K562 (cell line): Measurements from ENCODE around the gene TEX30.

Source experiments
- DPF2 ChIP-seq: fragments of 450-650 bp; IDR thresholded peaks from 2 replicates; pipeline ENCODE4 v1.6.1; 2016
- EP300 ChIP-seq: IDR thresholded peaks from 2 replicates; pipeline ENCODE4 v1.6.1; 2012; ENCODE audit warnings: low read length, improper control_type of control experiment
- MAFG ChIP-seq: fragments of 450-650 bp; conservative IDR thresholded peaks from 2 replicates; pipeline ENCODE4 v1.6.1; 2016; ENCODE audit warnings: missing genetic modification characterization, missing compliant biosample characterization
- NBN ChIP-seq: fragments of 450-650 bp; IDR thresholded peaks from 2 replicates; pipeline ENCODE4 v1.6.1; 2016; ENCODE audit warnings: low read depth, mild to moderate bottlenecking
- RBM17 ChIP-seq: fragments of 200-400 bp; formaldehyde crosslinking; IDR thresholded peaks from 2 replicates; pipeline ENCODE4 v1.6.1; 2017; ENCODE audit warnings: low read depth, mild to moderate bottlenecking, low read length, borderline replicate concordance
- TAF1 ChIP-seq: IDR thresholded peaks from 2 replicates; pipeline ENCODE4 v1.6.1; 2011; ENCODE audit warnings: mild to moderate bottlenecking, low read length, moderate library complexity; ENCODE audit not compliant: insufficient read depth, control insufficient read depth, severe bottlenecking; ENCODE audit errors: extremely low read depth
- TEAD4 ChIP-seq, 2 experiments: sonication (generic) in 1 of 2; formaldehyde crosslinking in 1 of 2; IDR thresholded peaks; 2 replicates each; pipeline versions ENCODE4 v1.6.1 to v1.8.0; 2012 to 2022; ENCODE audit warnings: borderline replicate concordance in 1 of 2, inconsistent platforms in 1 of 2, low read length in 1 of 2, mild to moderate bottlenecking in 1 of 2, missing genetic modification reagents in 1 of 2
- WHSC1 ChIP-seq: IDR thresholded peaks from one replicate; pipeline ENCODE4 v1.6.1; 2012; ENCODE audit warnings: low read length, control low read depth, inconsistent platforms
- ZNF239 ChIP-seq: fragments of 250-450 bp; sonication (Bioruptor Pico); IDR thresholded peaks from 2 replicates; pipeline ENCODE4 v1.4.0; 2020; ENCODE audit warnings: mild to moderate bottlenecking
- TF ChIP-seq, protein P1 (sequence below), 3 experiments: IDR thresholded peaks in 2 of 3; conservative IDR thresholded peaks in 1 of 3; 2 replicates each; pipeline ENCODE4 v1.5.1; 2011 to 2012; ENCODE audit warnings: low read length in 3 of 3, mild to moderate bottlenecking in 3 of 3, control low read depth in 2 of 3, improper control_type of control experiment in 1 of 3, inconsistent platforms in 1 of 3, low read depth in 1 of 3, mixed read lengths in 1 of 3, moderate library complexity in 1 of 3; ENCODE audit not compliant: insufficient read depth in 2 of 3
- TF ChIP-seq, protein P2 (sequence below), 2 experiments: fragments of 450-650 bp in 1 of 2; sonication (generic) in 1 of 2; formaldehyde crosslinking in 1 of 2; IDR thresholded peaks in 1 of 2; conservative IDR thresholded peaks in 1 of 2; 2 replicates each; pipeline versions ENCODE4 v1.6.1 to v1.8.1; 2016 to 2023; ENCODE audit warnings: mild to moderate bottlenecking in 2 of 2, moderate library complexity in 2 of 2, inconsistent platforms in 1 of 2, missing genetic modification reagents in 1 of 2
- TF ChIP-seq, protein P3 (sequence below): fragments of 250-450 bp; sonication (Bioruptor Pico); IDR thresholded peaks from 2 replicates; pipeline ENCODE4 v1.8.0; 2021; ENCODE audit warnings: borderline replicate concordance, mild to moderate bottlenecking, moderate library complexity; ENCODE audit not compliant: poor library complexity, severe bottlenecking

DNA sequence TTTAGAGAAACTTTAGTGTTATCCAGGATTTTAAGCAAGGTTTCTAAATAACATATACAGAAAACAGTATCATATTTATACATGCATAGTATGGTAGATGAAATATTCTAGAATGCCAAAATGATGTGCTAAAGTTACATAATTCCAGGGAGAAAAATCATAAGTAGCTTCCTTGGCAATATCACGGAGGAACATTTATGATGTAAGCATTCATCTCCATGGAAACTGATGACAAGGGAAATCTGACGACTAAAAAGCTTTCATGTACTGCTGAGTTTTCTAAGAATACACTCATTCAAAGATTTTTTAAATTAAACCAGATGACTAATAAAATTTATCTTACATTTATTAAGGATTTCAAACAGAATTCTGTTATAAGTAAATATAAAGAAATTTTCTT lies 4.7 kb downstream of the TEX30 start:
- TF ChIP-seq, protein P1, sequence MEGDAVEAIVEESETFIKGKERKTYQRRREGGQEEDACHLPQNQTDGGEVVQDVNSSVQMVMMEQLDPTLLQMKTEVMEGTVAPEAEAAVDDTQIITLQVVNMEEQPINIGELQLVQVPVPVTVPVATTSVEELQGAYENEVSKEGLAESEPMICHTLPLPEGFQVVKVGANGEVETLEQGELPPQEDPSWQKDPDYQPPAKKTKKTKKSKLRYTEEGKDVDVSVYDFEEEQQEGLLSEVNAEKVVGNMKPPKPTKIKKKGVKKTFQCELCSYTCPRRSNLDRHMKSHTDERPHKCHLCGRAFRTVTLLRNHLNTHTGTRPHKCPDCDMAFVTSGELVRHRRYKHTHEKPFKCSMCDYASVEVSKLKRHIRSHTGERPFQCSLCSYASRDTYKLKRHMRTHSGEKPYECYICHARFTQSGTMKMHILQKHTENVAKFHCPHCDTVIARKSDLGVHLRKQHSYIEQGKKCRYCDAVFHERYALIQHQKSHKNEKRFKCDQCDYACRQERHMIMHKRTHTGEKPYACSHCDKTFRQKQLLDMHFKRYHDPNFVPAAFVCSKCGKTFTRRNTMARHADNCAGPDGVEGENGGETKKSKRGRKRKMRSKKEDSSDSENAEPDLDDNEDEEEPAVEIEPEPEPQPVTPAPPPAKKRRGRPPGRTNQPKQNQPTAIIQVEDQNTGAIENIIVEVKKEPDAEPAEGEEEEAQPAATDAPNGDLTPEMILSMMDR (IDR thresholded peaks at IDR 0.05 in 2 of 3, conservative IDR thresholded peaks at IDR 0.05 in 1 of 3; ENCODE audit: insufficient read depth in 2 of 3, low read depth in 1 of 3, low read length in 3 of 3): no peak
- TF ChIP-seq ZNF239 (CRISPR knock-in tag) (no peak), NBN (no peak), EP300 (no peak), MAFG (tag) (no peak), WHSC1 (no peak), TAF1 (no peak), RBM17 (no peak), DPF2 (no peak), TEAD4 (IDR thresholded peaks at IDR 0.05; ENCODE audit: low read length) (no peak), TEAD4 (CRISPR knock-in tag; IDR thresholded peaks at IDR 0.05; ENCODE audit: borderline replicate concordance) (no peak)
- TF ChIP-seq, protein P2, sequence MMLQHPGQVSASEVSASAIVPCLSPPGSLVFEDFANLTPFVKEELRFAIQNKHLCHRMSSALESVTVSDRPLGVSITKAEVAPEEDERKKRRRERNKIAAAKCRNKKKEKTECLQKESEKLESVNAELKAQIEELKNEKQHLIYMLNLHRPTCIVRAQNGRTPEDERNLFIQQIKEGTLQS (IDR thresholded peaks at IDR 0.05): no peak
- TF ChIP-seq, protein P2 (CRISPR knock-in tag; conservative IDR thresholded peaks at IDR 0.05): no peak
- TF ChIP-seq, protein P3, sequence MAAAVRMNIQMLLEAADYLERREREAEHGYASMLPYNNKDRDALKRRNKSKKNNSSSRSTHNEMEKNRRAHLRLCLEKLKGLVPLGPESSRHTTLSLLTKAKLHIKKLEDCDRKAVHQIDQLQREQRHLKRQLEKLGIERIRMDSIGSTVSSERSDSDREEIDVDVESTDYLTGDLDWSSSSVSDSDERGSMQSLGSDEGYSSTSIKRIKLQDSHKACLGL (CRISPR knock-in tag): no peak
